Stimulated activated CD8-positive, alpha-beta memory T cell treated with anti-CD3 and anti-CD28 coated beads, Interleukin-2, amount 100 ng/mL, for 48 hours (primary cell): ENCODE data around the gene REPS2.

Experiments used
- DNase-seq, 2 donors: peaks; one replicate each; pipeline ENCODE4 v3.0.0-alpha.2; 2020; ENCODE audit warnings: low read depth in 2 of 2

REPS2 gene

DNA sequence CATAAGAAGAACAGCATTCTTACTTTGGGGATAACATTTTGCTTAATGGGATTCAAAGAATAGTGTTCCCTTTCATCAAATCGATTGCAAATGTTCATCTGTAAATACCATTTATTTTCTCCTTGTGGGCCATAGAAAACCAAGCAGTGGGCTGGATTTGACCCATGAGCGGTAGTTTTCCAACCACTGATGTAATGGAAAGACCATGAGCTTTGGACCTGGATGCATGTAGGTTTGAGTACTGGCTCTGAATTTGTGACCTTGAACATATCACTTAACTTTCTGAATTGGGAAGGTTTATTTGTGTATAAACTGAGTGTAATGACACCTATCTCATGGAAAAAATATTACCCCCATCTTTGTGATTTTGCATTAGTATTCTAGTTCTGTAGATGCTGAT, 54.3 kb downstream of the REPS2 start:
- no peak for DNase-seq

DNA sequence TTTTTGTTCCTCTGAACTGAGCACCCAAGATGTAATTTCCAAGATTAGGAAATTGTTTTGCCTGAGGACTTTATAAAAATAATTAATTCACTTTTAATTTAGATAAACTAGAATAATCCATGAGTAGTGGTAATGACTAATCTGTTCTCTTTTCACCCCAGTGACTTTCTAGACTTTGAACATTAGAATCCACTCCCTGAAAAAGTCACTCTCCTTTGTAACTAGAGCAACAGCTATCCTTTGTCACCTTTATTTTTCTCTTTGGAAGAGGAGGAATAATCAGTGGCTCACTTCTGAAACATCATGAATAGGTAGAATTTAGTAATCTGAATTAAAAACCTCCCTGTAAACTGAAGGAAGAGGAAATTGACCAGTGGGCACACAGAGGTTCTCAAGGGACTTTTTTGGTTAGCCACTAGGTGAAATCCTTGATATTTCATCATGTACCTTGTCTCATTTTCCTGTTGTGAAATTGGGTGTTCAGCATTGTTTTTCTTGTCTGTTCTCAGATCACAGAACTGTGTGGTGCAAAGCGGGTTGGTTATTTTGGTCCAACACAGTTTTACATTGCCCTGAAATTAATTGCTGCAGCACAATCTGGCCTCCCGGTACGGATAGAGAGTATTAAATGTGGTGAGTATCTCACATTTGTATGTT, 59.4 kb downstream of the REPS2 start:
- no peak for DNase-seq

- DNase-seq, result no peak
These were observed 60.8 kb downstream of the REPS2 start for GRCh38 chrX:17007134-17007768.

GRCh38 chrX:17009856-17010625, 63.6 kb downstream of the REPS2 start:
- DNase-seq, result no peak

GRCh38 chrX:17012465-17012864, 66.0 kb downstream of the REPS2 start:
- DNase-seq, result no peak

GRCh38 chrX:17014216-17014615, 67.8 kb downstream of the REPS2 start:
- DNase-seq, result no peak

GRCh38 chrX:17017134-17017533, 70.7 kb downstream of the REPS2 start:
- DNase-seq, result no peak

GRCh38 chrX:17020356-17020755, 73.9 kb downstream of the REPS2 start:
- no peak for DNase-seq

DNA sequence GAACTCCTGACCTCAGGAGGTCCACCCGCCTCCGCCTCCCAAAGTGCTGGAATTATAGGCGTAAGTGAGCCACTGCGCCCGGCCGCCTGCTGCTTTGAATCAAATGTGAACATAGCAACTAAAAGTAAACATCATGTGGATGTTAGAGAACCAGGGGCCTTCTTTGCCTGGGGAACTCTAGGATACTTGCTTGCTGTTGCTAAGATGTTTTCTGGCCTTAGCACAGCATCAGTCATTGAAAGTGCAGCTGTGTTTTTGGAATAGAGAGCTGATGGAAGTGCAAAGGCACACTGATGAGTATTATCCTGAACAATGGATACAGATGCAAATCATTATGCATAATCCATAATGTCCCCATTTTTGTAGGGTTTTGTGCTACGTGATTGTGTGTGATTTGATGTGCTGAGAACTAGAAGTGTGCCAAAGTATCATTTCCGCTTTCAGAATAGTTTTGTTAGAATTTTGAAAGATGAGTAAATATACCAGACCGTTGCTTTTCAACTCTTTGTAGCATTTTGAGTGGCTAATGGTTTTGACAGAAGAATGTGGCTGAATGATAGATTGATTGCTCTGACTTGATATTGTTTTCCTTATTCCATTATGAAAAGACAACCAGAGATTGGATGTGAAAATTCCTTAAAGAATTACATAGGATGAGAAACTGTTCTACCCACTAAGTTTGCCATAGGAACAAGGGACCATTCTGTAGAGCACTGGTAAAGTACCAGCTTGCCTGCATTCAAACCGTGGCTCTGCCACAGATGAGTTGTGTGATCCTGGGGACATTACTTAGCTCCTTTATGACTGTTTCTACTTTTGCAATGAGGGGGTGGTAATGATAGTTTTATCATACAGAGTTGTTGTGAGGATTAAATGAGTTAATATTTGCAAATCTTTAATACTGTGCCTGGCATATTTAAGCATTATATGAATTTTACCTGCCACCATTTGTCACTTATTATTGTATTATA, 74.7 kb downstream of the REPS2 start:
- DNase-seq, result no peak

GRCh38 chrX:17021851-17022604, 75.6 kb downstream of the REPS2 start:
- DNase-seq, result no peak

DNA sequence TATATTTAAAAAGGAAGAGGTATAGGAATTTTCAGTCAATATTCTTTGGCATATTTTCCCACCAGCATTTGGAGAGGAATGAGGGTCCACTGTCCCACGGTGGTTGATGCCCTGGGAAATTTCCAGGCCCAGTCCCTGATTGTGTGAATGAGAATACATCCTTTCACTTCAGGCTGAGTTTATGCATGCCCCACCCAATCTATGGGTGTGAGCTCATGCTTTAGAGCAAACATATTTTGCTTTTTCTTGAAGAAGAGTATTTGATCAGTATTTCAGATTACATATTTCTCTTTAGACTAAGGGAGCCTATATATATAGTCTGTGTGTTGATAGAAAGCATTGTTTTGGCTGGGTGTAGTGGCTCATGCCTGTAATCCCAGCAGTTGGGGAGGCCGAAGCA, 77.2 kb downstream of the REPS2 start:
- no peak for DNase-seq

GRCh38 chrX:17024886-17025285, 78.4 kb downstream of the REPS2 start:
- no peak for DNase-seq

DNA sequence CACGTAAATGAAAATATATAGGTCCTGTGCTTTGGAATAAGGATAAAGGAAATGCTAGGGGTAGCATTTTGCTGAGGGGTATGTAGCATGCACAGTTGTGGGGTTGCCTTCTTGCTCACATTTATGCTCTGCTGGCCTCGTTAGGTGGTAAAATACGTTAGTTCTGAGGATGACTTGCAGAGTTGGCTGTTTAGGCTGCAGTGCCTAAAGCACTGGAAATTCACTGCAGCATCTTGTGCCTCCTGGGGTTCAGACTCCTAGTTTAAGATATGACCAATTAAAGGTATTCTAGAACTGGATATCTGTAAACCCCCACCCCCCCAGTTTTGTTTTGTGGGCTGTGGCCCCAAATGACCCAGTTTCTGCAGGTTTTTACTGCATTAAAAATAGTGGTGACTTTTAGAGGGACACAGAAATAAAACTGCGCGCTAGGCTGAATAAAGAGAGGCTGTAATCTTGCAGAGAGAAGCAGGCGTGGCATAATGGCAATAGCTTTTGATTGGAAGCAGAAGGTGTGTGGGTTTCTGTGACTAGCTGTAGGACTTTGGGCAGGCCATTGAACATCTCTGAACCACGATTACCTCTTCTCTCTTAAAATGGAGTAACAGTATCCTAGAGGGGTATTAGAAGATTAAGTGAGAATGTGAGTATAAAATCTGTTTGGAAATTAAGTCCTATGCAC, 79.3 kb downstream of the REPS2 start:
- DNase-seq, result no peak

- DNase-seq, result no peak
These were observed 81.5 kb downstream of the REPS2 start for GRCh38 chrX:17027931-17028330.

DNA sequence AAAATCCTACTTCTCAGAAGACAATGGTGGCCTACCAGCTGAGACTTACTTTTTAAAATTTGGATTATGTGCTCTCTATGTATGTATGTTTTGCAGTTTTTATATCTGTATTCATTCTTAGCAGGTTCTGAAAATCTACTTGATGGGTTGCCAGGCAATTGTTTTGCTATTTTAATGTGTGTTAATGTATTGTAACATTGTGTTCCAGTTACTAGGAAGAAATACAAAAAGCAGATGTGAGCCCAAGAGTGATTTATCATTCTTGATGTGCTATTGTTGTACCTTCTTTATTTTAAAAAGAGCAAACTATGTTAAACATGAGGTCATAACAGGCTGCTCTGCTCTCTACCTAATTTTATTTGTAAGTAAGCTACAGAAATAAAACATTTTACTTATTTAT, 81.9 kb downstream of the REPS2 start:
- DNase-seq, result no peak

GRCh38 chrX:17030092-17030491, 83.6 kb downstream of the REPS2 start:
- no peak for DNase-seq

GRCh38 chrX:17030580-17031270, 84.3 kb downstream of the REPS2 start:
- no peak for DNase-seq

DNA sequence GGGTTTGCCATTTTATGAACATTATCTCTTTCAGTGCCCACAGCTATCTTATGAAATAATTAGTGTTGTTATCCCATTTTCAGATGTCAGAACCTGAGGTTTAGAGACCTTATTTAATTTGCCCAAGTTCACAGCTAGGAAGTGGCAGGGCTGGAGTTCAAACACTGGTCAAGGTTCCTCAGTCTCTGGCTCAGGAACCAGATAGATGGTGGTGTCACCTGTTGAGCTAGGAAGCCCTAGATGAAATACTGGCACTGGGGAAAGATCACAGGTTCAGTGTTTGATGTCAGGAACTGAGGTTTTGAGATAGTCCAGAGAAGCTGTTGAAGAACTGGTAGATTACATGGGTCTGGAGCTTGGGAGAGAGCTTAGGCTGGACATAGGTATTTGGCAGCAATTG, 85.4 kb downstream of the REPS2 start:
- no peak for DNase-seq

GRCh38 chrX:17032351-17032750, 85.9 kb downstream of the REPS2 start:
- no peak for DNase-seq

DNA sequence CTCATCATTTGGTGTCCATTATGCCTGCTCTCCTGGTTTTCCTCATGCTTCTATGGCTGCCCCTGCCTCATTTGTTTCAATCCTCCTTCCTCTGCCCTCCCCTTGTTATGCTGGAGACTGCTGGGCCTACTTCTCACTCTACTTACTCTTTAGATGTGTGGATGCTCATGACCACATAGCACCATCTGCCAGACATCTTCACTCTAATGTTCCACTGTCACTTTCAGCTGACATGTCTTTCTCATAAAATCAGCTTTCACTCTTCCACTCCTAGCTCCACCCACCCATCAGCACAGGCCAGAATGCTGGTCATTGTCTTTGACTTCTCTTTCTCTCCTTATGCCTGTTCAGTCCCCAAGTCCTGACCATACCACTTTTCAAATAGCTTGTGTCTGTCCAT, 86.8 kb downstream of the REPS2 start:
- no peak for DNase-seq
